Suprapubic skin (tissue), 3 donors: ENCODE results near the gene KCNIP4.

ENCODE experiments used
- CTCF ChIP-seq, 2 donors: fragments of 200-600 bp in 1 of 2; fragments of 450-650 bp in 1 of 2; sonication (generic) in 1 of 2; IDR thresholded peaks; one replicate each; pipeline ENCODE4 v1.5.1; 2016 to 2019; ENCODE audit warnings: antibody characterized with exemption in 2 of 2, mild to moderate bottlenecking in 1 of 2, moderate library complexity in 1 of 2
- EP300 ChIP-seq: sonication (generic); formaldehyde crosslinking; IDR thresholded peaks from one replicate; pipeline ENCODE4 v1.6.1; 2017; ENCODE audit warnings: antibody characterized with exemption
- POLR2A ChIP-seq, 2 donors: fragments of 450-650 bp; IDR thresholded peaks; one replicate each; pipeline ENCODE4 v1.6.1; 2017; ENCODE audit warnings: antibody characterized with exemption in 2 of 2, mild to moderate bottlenecking in 2 of 2, moderate library complexity in 2 of 2

DNA sequence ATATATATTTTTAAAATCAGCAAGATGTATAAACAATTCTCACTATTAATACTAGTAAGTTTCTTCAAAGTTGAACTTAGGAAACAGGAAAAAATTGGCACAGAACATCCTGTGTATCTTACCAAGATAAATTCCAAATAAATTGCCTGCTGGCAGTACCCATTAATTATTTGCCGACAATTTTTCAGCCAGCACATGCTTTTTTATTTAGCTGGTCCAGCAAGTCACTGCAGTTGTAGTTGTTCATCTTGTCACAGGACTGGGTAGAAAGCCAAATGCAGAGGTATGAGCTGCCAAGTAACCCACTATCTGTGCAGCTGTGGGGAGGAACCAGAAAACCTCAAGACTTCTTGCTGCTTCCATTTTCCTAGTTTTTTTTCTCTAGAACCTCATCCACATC is 1134.9 kb downstream of the KCNIP4 start:
- TF ChIP-seq CTCF (IDR thresholded peaks at IDR 0.05) (no peak), EP300 (no peak), POLR2A (IDR thresholded peaks at IDR 0.05) (no peak)
